Liver (tissue), 9 donors: ENCODE results near the gene PFDN2. TPM values are rescaled to one million over a fixed set of nuclear protein-coding genes. Genes with fewer than 3 reads are reported as not detected.

ENCODE experiments used
- DNase-seq: peaks from one replicate; pipeline ENCODE4 v3.0.0-alpha.2; 2017; ENCODE audit warnings: low spot score
- H3K27ac ChIP-seq, 2 donors: one replicate each; pipeline ENCODE4 v1.7.0; 2013; ENCODE audit warnings: inconsistent platforms in 2 of 2, low read length in 2 of 2, control low read depth in 1 of 2, low read depth in 1 of 2, mild to moderate bottlenecking in 1 of 2
- H3K27me3 ChIP-seq, 4 donors: one replicate each; pipeline versions ENCODE4 v1.6.1 to v1.7.0; 2013; ENCODE audit warnings: low read length in 3 of 4, inconsistent platforms in 1 of 4, mild to moderate bottlenecking in 1 of 4, moderate library complexity in 1 of 4; ENCODE audit not compliant: control insufficient read depth in 4 of 4, insufficient read depth in 4 of 4
- H3K36me3 ChIP-seq, 4 donors: one replicate each; pipeline versions ENCODE4 v1.6.1 to v1.7.0; 2013; ENCODE audit warnings: low read length in 3 of 4, mild to moderate bottlenecking in 3 of 4, low read depth in 1 of 4, moderate library complexity in 1 of 4; ENCODE audit not compliant: control insufficient read depth in 4 of 4, insufficient read depth in 3 of 4
- H3K4me1 ChIP-seq, 4 donors: one replicate each; pipeline versions ENCODE4 v1.6.1 to v1.7.0; 2013; ENCODE audit warnings: low read length in 3 of 4, mild to moderate bottlenecking in 3 of 4, moderate library complexity in 1 of 4; ENCODE audit not compliant: control insufficient read depth in 4 of 4, insufficient read depth in 4 of 4
- H3K4me3 ChIP-seq, 3 donors: one replicate each; pipeline versions ENCODE4 v1.6.1 to v1.7.0; 2013; ENCODE audit warnings: low read length in 3 of 3, control low read depth in 1 of 3, low read depth in 1 of 3, mild to moderate bottlenecking in 1 of 3
- H3K9ac ChIP-seq, 2 donors: one replicate each; pipeline ENCODE4 v1.7.0; 2013; ENCODE audit warnings: low read length in 2 of 2, mild to moderate bottlenecking in 2 of 2, moderate library complexity in 2 of 2, control low read depth in 1 of 2, low read depth in 1 of 2
- H3K9me3 ChIP-seq, 4 donors: one replicate each; pipeline versions ENCODE4 v1.6.1 to v1.7.0; 2013; ENCODE audit warnings: low read length in 3 of 4; ENCODE audit not compliant: control insufficient read depth in 4 of 4
- EGR1 ChIP-seq, 2 donors: IDR thresholded peaks; 2 replicates each; pipeline ENCODE4 v1.6.1; 2016 to 2018; ENCODE audit warnings: antibody characterized with exemption in 2 of 2, low read depth in 2 of 2
- FOXA1 ChIP-seq: IDR thresholded peaks from 2 replicates; pipeline ENCODE4 v1.6.1; 2016; ENCODE audit warnings: antibody characterized with exemption
- FOXA2 ChIP-seq: IDR thresholded peaks from 2 replicates; pipeline ENCODE4 v1.6.1; 2016; ENCODE audit warnings: antibody characterized with exemption
- GABPA ChIP-seq, 2 donors: IDR thresholded peaks in 1 of 2; conservative IDR thresholded peaks in 1 of 2; 2 replicates each; pipeline ENCODE4 v1.6.1; 2016; ENCODE audit warnings: antibody characterized with exemption in 2 of 2, mild to moderate bottlenecking in 1 of 2, moderate library complexity in 1 of 2
- HNF4A ChIP-seq, 2 donors: conservative IDR thresholded peaks; 2 replicates each; pipeline ENCODE4 v1.6.1; 2016; ENCODE audit warnings: antibody characterized with exemption in 2 of 2, mild to moderate bottlenecking in 2 of 2
- HNF4G ChIP-seq: IDR thresholded peaks from 2 replicates; pipeline ENCODE4 v1.6.1; 2016; ENCODE audit warnings: antibody characterized with exemption
- JUND ChIP-seq, 2 donors: IDR thresholded peaks; 2 replicates each; pipeline ENCODE4 v1.6.1; 2016; ENCODE audit warnings: antibody characterized with exemption in 2 of 2
- MAX ChIP-seq: IDR thresholded peaks from 2 replicates; pipeline ENCODE4 v1.6.1; 2016; ENCODE audit warnings: antibody characterized with exemption
- NR2F2 ChIP-seq: IDR thresholded peaks from 2 replicates; pipeline ENCODE4 v1.6.1; 2016; ENCODE audit warnings: antibody characterized with exemption
- RAD21 ChIP-seq, 2 donors: IDR thresholded peaks; 2 replicates each; pipeline ENCODE4 v1.6.1; 2016; ENCODE audit warnings: antibody characterized with exemption in 2 of 2, mild to moderate bottlenecking in 2 of 2
- REST ChIP-seq: IDR thresholded peaks from 2 replicates; pipeline ENCODE4 v1.6.1; 2016; ENCODE audit warnings: antibody characterized with exemption, mild to moderate bottlenecking
- RXRA ChIP-seq, 2 donors: IDR thresholded peaks; 2 replicates each; pipeline ENCODE4 v1.6.1; 2017 to 2018; ENCODE audit warnings: antibody characterized with exemption in 2 of 2, mild to moderate bottlenecking in 1 of 2
- SP1 ChIP-seq: IDR thresholded peaks from 2 replicates; pipeline ENCODE4 v1.6.1; 2018; ENCODE audit warnings: antibody characterized with exemption, mild to moderate bottlenecking
- TAF1 ChIP-seq: conservative IDR thresholded peaks from 2 replicates; pipeline ENCODE4 v1.6.1; 2016; ENCODE audit warnings: antibody characterized with exemption, mild to moderate bottlenecking
- YY1 ChIP-seq: IDR thresholded peaks from 2 replicates; pipeline ENCODE4 v1.6.1; 2016; ENCODE audit warnings: antibody characterized with exemption, mild to moderate bottlenecking
- WGBS: extraction: QIAGEN DNeasy Blood & Tissue Kit; methylation state at CpG from one replicate; pipeline ENCODE4 v1.1.7; 2013; 5-methylcytosine and 5-hydroxymethylcytosine counted together
- polyA plus RNA-seq, 2 donors: library from polyadenylated mRNA; stranded (reverse) in 1 of 2; unstranded in 1 of 2; fragments of 200-250 nt in 1 of 2; fragments of >200 nt in 1 of 2; fragmentation: Nextera tagmentation in 1 of 2; extraction: Ambion mirVana in 1 of 2; gene quantifications; one replicate each; pipeline versions ENCODE4 v1.2.1 to v1.2.3, GENCODE V29; 2013 to 2015
- total RNA-seq, 2 donors: library from RNA; depleted of rRNA; stranded (reverse); fragments of >200 nt; gene quantifications; one replicate each; pipeline ENCODE4 v1.2.3, GENCODE V29; 2014
- TF ChIP-seq, protein P1 (sequence below): fragments of 150-350 bp; IDR thresholded peaks from 2 replicates; pipeline ENCODE4 v1.5.1; 2017; ENCODE audit warnings: improper control_type of control experiment, low read depth, low read length; ENCODE audit not compliant: missing input control
- TF ChIP-seq, protein P2 (sequence below): IDR thresholded peaks from 2 replicates; pipeline ENCODE4 v1.6.1; 2016; ENCODE audit warnings: antibody characterized with exemption
- donor health status: healthy.
- donor health status: healthy.
- donor health status: healthy.
- donor health status: healthy.
- donor health status: healthy.

Gene PFDN2
- total and polyA plus RNA-seq, 4 donors, result 12.4 to 61.9 (median 34.0) TPM

DNA sequence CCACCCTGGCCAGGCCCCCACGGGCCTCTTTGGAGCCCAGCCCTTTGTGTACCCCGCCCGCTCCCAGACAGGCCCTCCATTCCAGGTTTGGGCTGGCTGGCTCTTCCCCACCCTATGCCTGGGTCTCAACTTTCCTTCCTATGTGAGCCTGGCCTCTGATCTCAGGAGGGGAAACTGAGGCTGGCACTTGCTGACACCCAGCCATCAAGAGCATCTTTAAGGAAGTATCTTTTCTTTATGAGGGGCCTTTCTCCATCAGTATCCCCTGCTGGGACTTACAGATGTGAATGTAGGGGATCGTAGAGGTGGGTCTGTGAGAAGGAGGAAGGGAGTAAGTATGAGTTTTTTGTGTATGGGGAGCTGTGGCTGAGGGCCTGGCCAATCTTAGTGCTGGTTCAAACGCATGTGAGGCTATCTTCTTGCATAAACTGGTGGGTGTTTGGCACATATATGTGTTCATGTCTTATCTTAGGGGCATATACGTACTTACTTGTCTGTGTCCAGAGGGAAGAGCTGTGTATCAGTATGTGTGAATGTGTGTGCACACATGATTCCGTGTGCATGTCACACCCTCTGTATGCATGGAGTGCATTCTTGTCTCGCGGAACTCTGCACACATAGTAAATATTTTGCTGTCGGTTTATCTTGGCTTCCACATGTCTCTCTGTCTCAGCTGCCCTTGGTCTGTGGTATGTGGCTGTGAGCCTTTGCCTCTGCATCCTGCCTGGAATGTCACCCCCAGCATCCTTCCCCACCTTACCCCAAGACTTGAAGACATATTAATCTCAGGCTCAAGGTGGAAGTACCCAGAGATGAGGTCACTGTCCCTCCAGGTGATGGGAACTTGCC lies 33.9 kb downstream of the PFDN2 start (continued):
- TF ChIP-seq, protein P1, sequence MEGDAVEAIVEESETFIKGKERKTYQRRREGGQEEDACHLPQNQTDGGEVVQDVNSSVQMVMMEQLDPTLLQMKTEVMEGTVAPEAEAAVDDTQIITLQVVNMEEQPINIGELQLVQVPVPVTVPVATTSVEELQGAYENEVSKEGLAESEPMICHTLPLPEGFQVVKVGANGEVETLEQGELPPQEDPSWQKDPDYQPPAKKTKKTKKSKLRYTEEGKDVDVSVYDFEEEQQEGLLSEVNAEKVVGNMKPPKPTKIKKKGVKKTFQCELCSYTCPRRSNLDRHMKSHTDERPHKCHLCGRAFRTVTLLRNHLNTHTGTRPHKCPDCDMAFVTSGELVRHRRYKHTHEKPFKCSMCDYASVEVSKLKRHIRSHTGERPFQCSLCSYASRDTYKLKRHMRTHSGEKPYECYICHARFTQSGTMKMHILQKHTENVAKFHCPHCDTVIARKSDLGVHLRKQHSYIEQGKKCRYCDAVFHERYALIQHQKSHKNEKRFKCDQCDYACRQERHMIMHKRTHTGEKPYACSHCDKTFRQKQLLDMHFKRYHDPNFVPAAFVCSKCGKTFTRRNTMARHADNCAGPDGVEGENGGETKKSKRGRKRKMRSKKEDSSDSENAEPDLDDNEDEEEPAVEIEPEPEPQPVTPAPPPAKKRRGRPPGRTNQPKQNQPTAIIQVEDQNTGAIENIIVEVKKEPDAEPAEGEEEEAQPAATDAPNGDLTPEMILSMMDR, result no peak

GRCh38 chr1:161082996-161083747 lies 34.7 kb downstream of the PFDN2 start:
- no peak overlapping the region for H3K4me3 ChIP-seq
- TF ChIP-seq FOXA1, result no peak
- TF ChIP-seq HNF4A (conservative IDR thresholded peaks at IDR 0.05), result no peak
- TF ChIP-seq SP1, result no peak
- no peak for TF ChIP-seq GABPA (IDR thresholded peaks at IDR 0.05 in 1 of 2, conservative IDR thresholded peaks at IDR 0.05 in 1 of 2)
- TF ChIP-seq HNF4G, result no peak
- TF ChIP-seq, protein P2, sequence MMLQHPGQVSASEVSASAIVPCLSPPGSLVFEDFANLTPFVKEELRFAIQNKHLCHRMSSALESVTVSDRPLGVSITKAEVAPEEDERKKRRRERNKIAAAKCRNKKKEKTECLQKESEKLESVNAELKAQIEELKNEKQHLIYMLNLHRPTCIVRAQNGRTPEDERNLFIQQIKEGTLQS, result no peak
- no peak for TF ChIP-seq JUND (IDR thresholded peaks at IDR 0.05)
- TF ChIP-seq FOXA2, result no peak
- DNase-seq, result no peak
- no peak overlapping the region for H3K27ac ChIP-seq
- 61% methylated on average over 8 of the region's 8 CpGs for WGBS
- H3K27me3 ChIP-seq, result no peaks in the 10 kb centered on the region
- H3K36me3 ChIP-seq, result no peaks in the 10 kb centered on the region
- H3K9me3 ChIP-seq, result no peaks in the 10 kb centered on the region
- H3K9ac ChIP-seq, result no peak overlapping the region
- no peaks in the 10 kb centered on the region for H3K4me1 ChIP-seq

GRCh38 chr1:161082483-161082882 lies 35.4 kb downstream of the PFDN2 start:
- no peaks in the 10 kb centered on the region for H3K9me3 ChIP-seq
- 88% methylated on average over 2 of the region's 2 CpGs for WGBS
- H3K9ac ChIP-seq, result no peak overlapping the region
- no peaks in the 10 kb centered on the region for H3K4me1 ChIP-seq
- H3K36me3 ChIP-seq, result no peaks in the 10 kb centered on the region
- no peak overlapping the region for H3K27ac ChIP-seq
- no peak for DNase-seq
- H3K27me3 ChIP-seq, result no peaks in the 10 kb centered on the region
- H3K4me3 ChIP-seq, result no peak overlapping the region
- TF ChIP-seq, protein P2, result no peak
- TF ChIP-seq HNF4G (no peak), NR2F2 (no peak), FOXA2 (no peak), REST (no peak), YY1 (no peak), GABPA (IDR thresholded peaks at IDR 0.05 in 1 of 2, conservative IDR thresholded peaks at IDR 0.05 in 1 of 2) (no peak), JUND (IDR thresholded peaks at IDR 0.05) (no peak), FOXA1 (no peak), TAF1 (no peak), EGR1 (IDR thresholded peaks at IDR 0.05; ENCODE audit: low read depth in 2 of 2) (no peak), MAX (no peak), HNF4A (conservative IDR thresholded peaks at IDR 0.05) (no peak), RXRA (IDR thresholded peaks at IDR 0.05) (no peak), RAD21 (IDR thresholded peaks at IDR 0.05) (no peak), SP1 (no peak)
- TF ChIP-seq, protein P1, result no peak
